Measurements from ENCODE around the gene KCNA1.

Gene KCNA1

GRCh38 chr12:4891866-4892265, 17.8 kb upstream of the KCNA1 start:
- H2AFZ ChIP-seq (ENCODE audit: low read length), result no peak overlapping the region
- no peaks in the 10 kb centered on the region for H3K79me2 ChIP-seq (ENCODE audit: insufficient read depth, low read length)
- no peak for TF ChIP-seq EZH2phosphoT487 (IDR thresholded peaks at IDR 0.05; ENCODE audit: borderline replicate concordance)
- no peak for TF ChIP-seq CTCF (conservative IDR thresholded peaks at IDR 0.05; ENCODE audit: low read length)
- no peak overlapping the region for H3K4me2 ChIP-seq (ENCODE audit: low read depth, low read length, poor library complexity, severe bottlenecking)
- no peaks in the 10 kb centered on the region for H3K9me2 ChIP-seq (replicated peaks; ENCODE audit: low read depth, low read length)
- H3K4me3 ChIP-seq (ENCODE audit: low read length, poor library complexity, severe bottlenecking), result no peak overlapping the region
- H3K9ac ChIP-seq (ENCODE audit: low read depth, low read length, poor library complexity, severe bottlenecking), result no peak overlapping the region
- H3K4me1 ChIP-seq (ENCODE audit: insufficient read depth, low read length, poor library complexity, severe bottlenecking), result no peaks in the 10 kb centered on the region
- no peaks in the 10 kb centered on the region for H3K9me3 ChIP-seq (ENCODE audit: insufficient read depth, low read depth, low read length)
- H4K20me1 ChIP-seq (ENCODE audit: insufficient read depth, low read length, poor library complexity, severe bottlenecking), result no peaks in the 10 kb centered on the region
- no peaks in the 10 kb centered on the region for H3F3A ChIP-seq (ENCODE audit: low read depth)
- no peaks in the 10 kb centered on the region for H3K27me3 ChIP-seq (ENCODE audit: insufficient read depth, low read length, poor library complexity, severe bottlenecking)
- H3K36me3 ChIP-seq (ENCODE audit: insufficient read depth, low read length), result no peaks in the 10 kb centered on the region

- Histone ChIP-seq H3F3A (ENCODE audit: low read depth) (no peaks in the 10 kb centered on the region), H3K79me2 (ENCODE audit: insufficient read depth, low read length) (no peaks in the 10 kb centered on the region), H3K9ac (ENCODE audit: low read depth, low read length, poor library complexity, severe bottlenecking) (no peak overlapping the region), H3K27me3 (ENCODE audit: insufficient read depth, low read length, poor library complexity, severe bottlenecking) (no peaks in the 10 kb centered on the region), H3K36me3 (ENCODE audit: insufficient read depth, low read length) (no peaks in the 10 kb centered on the region), H3K4me2 (ENCODE audit: low read depth, low read length, poor library complexity, severe bottlenecking) (no peak overlapping the region), H3K9me2 (replicated peaks; ENCODE audit: low read depth, low read length) (no peaks in the 10 kb centered on the region), H3K9me3 (ENCODE audit: insufficient read depth, low read depth, low read length) (no peaks in the 10 kb centered on the region), H4K20me1 (ENCODE audit: insufficient read depth, low read length, poor library complexity, severe bottlenecking) (no peaks in the 10 kb centered on the region), H3K4me3 (ENCODE audit: low read length, poor library complexity, severe bottlenecking) (no peak overlapping the region), H2AFZ (ENCODE audit: low read length) (no peak overlapping the region), H3K4me1 (ENCODE audit: insufficient read depth, low read length, poor library complexity, severe bottlenecking) (no peaks in the 10 kb centered on the region)
- TF ChIP-seq EZH2phosphoT487 (IDR thresholded peaks at IDR 0.05; ENCODE audit: borderline replicate concordance), result no peak
- TF ChIP-seq CTCF (conservative IDR thresholded peaks at IDR 0.05; ENCODE audit: low read length), result no peak
These were observed 17.3 kb upstream of the KCNA1 start for GRCh38 chr12:4892418-4892817.

- H3K27me3 ChIP-seq (ENCODE audit: insufficient read depth, low read length, poor library complexity, severe bottlenecking), result no peaks in the 10 kb centered on the region
- H4K20me1 ChIP-seq (ENCODE audit: insufficient read depth, low read length, poor library complexity, severe bottlenecking), result no peaks in the 10 kb centered on the region
- no peaks in the 10 kb centered on the region for H3K9me2 ChIP-seq (replicated peaks; ENCODE audit: low read depth, low read length)
- H3K36me3 ChIP-seq (ENCODE audit: insufficient read depth, low read length), result no peaks in the 10 kb centered on the region
- no peaks in the 10 kb centered on the region for H3K9me3 ChIP-seq (ENCODE audit: insufficient read depth, low read depth, low read length)
- no peak for TF ChIP-seq EZH2phosphoT487 (IDR thresholded peaks at IDR 0.05; ENCODE audit: borderline replicate concordance)
- no peak for TF ChIP-seq CTCF (conservative IDR thresholded peaks at IDR 0.05; ENCODE audit: low read length)
- no peak overlapping the region for H3K4me3 ChIP-seq (ENCODE audit: low read length, poor library complexity, severe bottlenecking)
- H3K4me1 ChIP-seq (ENCODE audit: insufficient read depth, low read length, poor library complexity, severe bottlenecking), result no peaks in the 10 kb centered on the region
- no peaks in the 10 kb centered on the region for H3F3A ChIP-seq (ENCODE audit: low read depth)
- no peak overlapping the region for H3K9ac ChIP-seq (ENCODE audit: low read depth, low read length, poor library complexity, severe bottlenecking)
- no peaks in the 10 kb centered on the region for H3K79me2 ChIP-seq (ENCODE audit: insufficient read depth, low read length)
- no peak overlapping the region for H3K4me2 ChIP-seq (ENCODE audit: low read depth, low read length, poor library complexity, severe bottlenecking)
- H2AFZ ChIP-seq (ENCODE audit: low read length), result no peak overlapping the region
These were observed 15.7 kb upstream of the KCNA1 start for GRCh38 chr12:4894019-4894418.

All from Loucy (cell line).